Central memory CD8-positive, alpha-beta T cell (primary cell): ENCODE measurements around the gene SNHG17.
"Not testable (repeated sequence)": the region's sequence is repeated elsewhere in the genome, so short reads cannot be mapped to it uniquely, and the experiment has no call there.

Experiments used
- ATAC-seq: fragments of 150-1000 bp; cut with Tn5 transposase; replicated peaks from 2 replicates; pipeline ENCODE4 v1.10.0; 2022; ENCODE audit warnings: mild to moderate bottlenecking, moderate FRiP score, moderate number of reproducible peaks; ENCODE audit not compliant: poor library complexity, severe bottlenecking; ENCODE audit errors: extremely low read depth
- DNase-seq, 2 donors: peaks; one replicate each; pipeline ENCODE4 v3.0.0; 2021; ENCODE audit warnings: low spot score in 2 of 2
- H3K27ac Mint-ChIP-seq: one replicate; pipeline ENCODE4 v1.8.0; 2022; ENCODE audit warnings: low read depth, mild to moderate bottlenecking, moderate library complexity, mixed read lengths
- H3K27me3 Mint-ChIP-seq: one replicate; pipeline ENCODE4 v1.8.0; 2022; ENCODE audit warnings: mixed read lengths
- H3K36me3 Mint-ChIP-seq: one replicate; pipeline ENCODE4 v1.8.0; 2022; ENCODE audit warnings: mild to moderate bottlenecking, moderate library complexity, mixed read lengths; ENCODE audit not compliant: insufficient read depth
- H3K4me1 Mint-ChIP-seq: one replicate; pipeline ENCODE4 v1.8.0; 2022; ENCODE audit warnings: mixed read lengths
- H3K4me3 Mint-ChIP-seq: one replicate; pipeline ENCODE4 v1.8.0; 2022; ENCODE audit warnings: mild to moderate bottlenecking, moderate library complexity, mixed read lengths
- H3K9me3 Mint-ChIP-seq: one replicate; pipeline ENCODE4 v1.8.0; 2022; ENCODE audit warnings: mixed read lengths

SNHG17 gene

GRCh38 chr20:38426006-38426897 lies 8.9 kb downstream of the SNHG17 start:
- H3K36me3 Mint-ChIP-seq = peaks cover 71% of the 10 kb centered on the region
- no peaks in the 10 kb centered on the region for H3K27me3 Mint-ChIP-seq
- peaks cover 56% of the 10 kb centered on the region for H3K4me1 Mint-ChIP-seq
- DNase-seq (no peak), ATAC-seq (no peak)
- no peaks in the 10 kb centered on the region for H3K9me3 Mint-ChIP-seq
- peak overlapping the region; percentile 6 for H3K27ac Mint-ChIP-seq
- H3K4me3 Mint-ChIP-seq = no peak overlapping the region

GRCh38 chr20:38424401-38424800 lies 10.7 kb downstream of the SNHG17 start:
- Mint-ChIP-seq H3K9me3 (no peaks in the 10 kb centered on the region), H3K27ac (no peak overlapping the region), H3K27me3 (no peaks in the 10 kb centered on the region), H3K36me3 (peaks cover 83% of the 10 kb centered on the region), H3K4me1 (peaks cover 47% of the 10 kb centered on the region), H3K4me3 (no peak overlapping the region)
- DNase-seq = no peak
- no peak for ATAC-seq

- Mint-ChIP-seq H3K4me1 (peaks cover 38% of the 10 kb centered on the region), H3K36me3 (peaks cover 83% of the 10 kb centered on the region), H3K27me3 (no peaks in the 10 kb centered on the region), H3K4me3 (no peak overlapping the region), H3K27ac (no peak overlapping the region), H3K9me3 (no peaks in the 10 kb centered on the region)
- no peak for ATAC-seq
- no peak for DNase-seq
Measured at GRCh38 chr20:38423541-38423940, 11.6 kb downstream of the SNHG17 start.

GRCh38 chr20:38421915-38422314 lies 13.2 kb downstream of the SNHG17 start:
- Mint-ChIP-seq H3K9me3 (no peaks in the 10 kb centered on the region), H3K4me1 (peaks cover 30% of the 10 kb centered on the region), H3K27ac (no peak overlapping the region), H3K36me3 (peaks cover 71% of the 10 kb centered on the region), H3K27me3 (no peaks in the 10 kb centered on the region), H3K4me3 (no peak overlapping the region)
- ATAC-seq = no peak
- no peak for DNase-seq

- H3K4me1 Mint-ChIP-seq = peaks cover 27% of the 10 kb centered on the region
- H3K9me3 Mint-ChIP-seq = no peaks in the 10 kb centered on the region
- H3K27me3 Mint-ChIP-seq = no peaks in the 10 kb centered on the region
- ATAC-seq (no peak), DNase-seq (no peak)
- H3K4me3 Mint-ChIP-seq = no peak overlapping the region
- H3K27ac Mint-ChIP-seq = peak overlapping the region; percentile 38
- H3K36me3 Mint-ChIP-seq = peaks cover 64% of the 10 kb centered on the region
Measured at GRCh38 chr20:38420388-38421085, 14.6 kb downstream of the SNHG17 start.

- ATAC-seq = no peak
- no peak for DNase-seq
- peaks cover 16% of the 10 kb centered on the region for H3K4me1 Mint-ChIP-seq
- peaks cover 54% of the 10 kb centered on the region for H3K36me3 Mint-ChIP-seq
- H3K4me3 Mint-ChIP-seq = no peak overlapping the region
- no peak overlapping the region for H3K27ac Mint-ChIP-seq
- no peaks in the 10 kb centered on the region for H3K27me3 Mint-ChIP-seq
- H3K9me3 Mint-ChIP-seq = no peaks in the 10 kb centered on the region
Measured at GRCh38 chr20:38418509-38419204, 16.5 kb downstream of the SNHG17 start.

GRCh38 chr20:38414769-38415450 lies 20.2 kb downstream of the SNHG17 start:
- Mint-ChIP-seq H3K36me3 (peaks cover 29% of the 10 kb centered on the region), H3K27ac (no peak overlapping the region), H3K4me3 (no peak overlapping the region), H3K9me3 (no peaks in the 10 kb centered on the region), H3K27me3 (no peaks in the 10 kb centered on the region), H3K4me1 (no peaks in the 10 kb centered on the region)
- ATAC-seq = no peak
- no peak for DNase-seq

GRCh38 chr20:38412877-38413577 lies 22.1 kb downstream of the SNHG17 start:
- Mint-ChIP-seq H3K4me3 (no peak overlapping the region), H3K4me1 (no peaks in the 10 kb centered on the region), H3K27ac (no peak overlapping the region), H3K27me3 (no peaks in the 10 kb centered on the region), H3K36me3 (peaks cover 16% of the 10 kb centered on the region), H3K9me3 (no peaks in the 10 kb centered on the region)
- no peak for ATAC-seq
- DNase-seq = no peak

GRCh38 chr20:38407822-38408221 lies 27.3 kb downstream of the SNHG17 start:
- not testable (repeated sequence) for H3K36me3 Mint-ChIP-seq, DNase-seq, H3K4me3 Mint-ChIP-seq

GRCh38 chr20:38407321-38407720 lies 27.8 kb downstream of the SNHG17 start:
- no peak overlapping the region for H3K4me3 Mint-ChIP-seq
- H3K27me3 Mint-ChIP-seq = peaks cover 7% of the 10 kb centered on the region
- no peaks in the 10 kb centered on the region for H3K4me1 Mint-ChIP-seq
- ATAC-seq = no peak
- peaks cover 1% of the 10 kb centered on the region for H3K36me3 Mint-ChIP-seq
- H3K9me3 Mint-ChIP-seq = no peaks in the 10 kb centered on the region
- H3K27ac Mint-ChIP-seq = no peak overlapping the region
- no peak for DNase-seq

More at GRCh38 chr20:38407822-38408221, 27.3 kb downstream of the SNHG17 start:
- not testable (repeated sequence) for H3K27me3 Mint-ChIP-seq, H3K27ac Mint-ChIP-seq, ATAC-seq, H3K9me3 Mint-ChIP-seq, H3K4me1 Mint-ChIP-seq

- Mint-ChIP-seq H3K27me3 (peaks cover 13% of the 10 kb centered on the region), H3K27ac (no peak overlapping the region)
- no peak for ATAC-seq
Measured at GRCh38 chr20:38406476-38406875, 28.7 kb downstream of the SNHG17 start.

GRCh38 chr20:38405132-38405531 lies 30.0 kb downstream of the SNHG17 start:
- Mint-ChIP-seq H3K27ac (no peak overlapping the region), H3K9me3 (no peaks in the 10 kb centered on the region), H3K27me3 (peaks cover 13% of the 10 kb centered on the region), H3K36me3 (peaks cover 1% of the 10 kb centered on the region), H3K4me1 (no peaks in the 10 kb centered on the region), H3K4me3 (no peak overlapping the region)
- DNase-seq (no peak), ATAC-seq (no peak)

More at GRCh38 chr20:38406476-38406875, 28.7 kb downstream of the SNHG17 start:
- no peak overlapping the region for H3K4me3 Mint-ChIP-seq
- DNase-seq = no peak
- no peaks in the 10 kb centered on the region for H3K4me1 Mint-ChIP-seq
- no peaks in the 10 kb centered on the region for H3K9me3 Mint-ChIP-seq
- peaks cover 1% of the 10 kb centered on the region for H3K36me3 Mint-ChIP-seq
